ENCODE results near the gene CORO6.
"Not testable (repeated sequence)": the region's sequence is repeated elsewhere in the genome, so short reads cannot be mapped to it uniquely, and the experiment has no call there.

Gene CORO6

DNA sequence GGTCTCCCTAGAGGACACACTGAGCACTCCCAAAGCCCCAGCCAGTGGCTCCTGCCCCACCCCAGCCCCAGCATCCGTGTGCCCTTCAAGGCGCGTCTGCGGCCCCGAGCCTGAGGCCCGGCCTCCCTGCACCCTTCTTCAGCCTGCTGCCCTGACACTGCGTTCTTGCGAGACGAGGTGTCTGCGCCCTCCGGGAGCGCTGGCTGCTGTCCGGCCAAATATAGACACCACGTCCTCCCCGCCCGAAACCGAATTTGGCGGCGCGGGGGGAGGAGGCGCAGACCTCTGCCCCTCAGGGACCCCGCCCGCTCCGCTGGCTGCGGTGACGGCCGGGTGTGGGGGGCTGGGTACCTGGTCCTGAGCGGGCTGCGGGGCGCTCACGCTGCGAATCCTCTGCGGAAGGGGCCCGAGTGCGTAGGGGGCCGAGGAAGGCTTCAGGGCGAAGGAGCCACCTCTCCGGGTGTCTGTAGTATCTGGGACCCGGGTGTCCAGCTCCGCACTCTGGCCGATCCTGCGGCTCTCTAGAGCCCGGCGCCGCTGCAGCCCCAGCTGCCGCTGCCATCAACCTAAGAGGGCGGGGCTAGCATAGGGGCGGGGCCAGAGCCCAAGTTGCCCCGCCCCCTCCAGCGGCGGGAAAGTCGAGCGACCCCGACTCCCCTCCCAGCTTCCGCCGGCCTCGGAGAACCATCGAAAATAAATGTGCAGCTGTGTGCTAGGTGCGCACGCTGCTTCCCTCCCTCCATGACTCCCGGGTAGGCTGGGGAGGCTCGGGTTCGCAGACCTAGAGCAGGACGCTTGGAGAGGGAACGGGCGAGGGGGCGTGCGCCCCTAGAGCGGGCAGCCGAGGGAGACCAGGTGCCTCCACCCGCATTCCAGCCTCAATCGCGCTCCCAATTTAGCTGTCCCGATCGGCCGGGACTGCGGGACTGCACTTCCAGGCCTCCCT, at the start of gene CORO6:
Gene CORO6 (minus strand): TSS at position 576 of the 946 bp plus-strand sequence. CDS start 1,491 bp downstream, outside the sequence.
- peak; percentile 78 for DNase-seq (ENCODE audit: low spot score)

- DNase-seq (ENCODE audit: low spot score) = no peak
Observed at GRCh38 chr17:29671661-29672060, 48.9 kb upstream of the CORO6 start.

DNA sequence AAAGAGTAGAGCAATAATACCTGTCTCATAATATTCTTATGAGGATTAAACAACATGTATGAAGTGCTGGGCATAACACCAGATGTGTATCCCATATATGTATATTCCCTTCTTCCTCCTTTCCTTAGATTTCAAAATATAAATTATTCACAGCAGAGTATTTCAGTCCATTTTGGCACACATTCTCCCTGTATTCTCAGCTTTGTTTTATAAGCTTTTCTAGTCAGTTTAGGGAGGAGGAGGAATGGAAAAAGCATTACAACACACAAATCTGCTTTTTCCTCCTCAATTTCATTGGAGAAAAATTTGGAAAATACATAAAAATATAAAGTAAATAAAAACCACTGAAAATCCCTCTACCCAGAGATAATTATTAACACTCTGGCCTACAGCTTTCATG, 46.6 kb upstream of the CORO6 start:
- no peak for DNase-seq (ENCODE audit: low spot score)

- no peak for DNase-seq (ENCODE audit: low spot score)
Observed at GRCh38 chr17:29667969-29668368, 45.3 kb upstream of the CORO6 start.

DNA sequence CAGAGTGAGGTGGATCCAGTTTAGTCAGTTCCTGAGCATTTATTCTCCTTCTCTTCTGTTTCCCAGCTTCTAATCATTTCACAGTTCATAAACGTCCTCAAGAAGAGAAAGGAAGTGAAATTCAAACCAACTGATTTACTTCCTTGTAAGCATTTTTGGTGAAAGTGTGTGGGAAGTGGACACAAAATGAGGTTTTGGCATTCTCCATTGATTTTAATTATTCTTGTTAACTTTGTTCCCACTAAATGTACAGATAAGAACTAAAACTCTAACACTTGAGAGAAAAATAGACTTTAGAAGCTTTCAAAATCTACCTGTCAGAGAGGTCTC, 42.7 kb upstream of the CORO6 start:
- DNase-seq (ENCODE audit: low spot score) = no peak

DNA sequence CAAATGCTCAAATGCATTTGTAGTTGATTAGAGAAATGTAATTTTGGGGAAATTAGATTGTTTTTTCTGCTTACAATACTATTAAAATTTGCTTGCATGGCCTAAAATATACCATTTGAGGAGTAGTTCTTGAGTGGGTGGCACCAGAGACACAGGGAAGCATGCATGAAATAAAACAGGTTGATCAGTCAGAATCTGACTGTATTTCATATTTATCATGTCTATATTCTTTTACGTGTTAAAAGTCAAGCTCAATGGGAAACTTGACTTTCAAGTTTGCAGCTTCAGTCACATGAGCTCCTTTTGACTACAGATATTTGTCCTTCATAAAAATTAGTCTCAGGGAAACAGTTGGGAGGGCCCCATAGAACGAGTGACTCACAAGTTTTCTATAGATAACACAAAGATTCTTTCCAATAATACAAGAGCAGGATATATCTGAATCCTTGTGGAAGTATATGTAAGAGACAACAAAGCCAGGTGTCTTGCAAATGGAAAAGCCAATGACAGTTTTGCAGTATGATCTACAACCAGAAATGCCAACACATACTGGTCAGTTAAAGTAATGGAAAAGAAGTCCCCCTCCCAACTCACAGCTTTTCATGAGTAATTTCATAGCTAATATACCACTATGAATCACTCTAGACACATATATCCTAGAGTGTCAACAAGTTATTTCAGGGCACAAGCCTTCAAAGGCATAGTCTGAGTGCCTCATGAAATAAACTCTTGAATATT, 42.2 kb upstream of the CORO6 start:
- DNase-seq (ENCODE audit: low spot score) = no peak

GRCh38 chr17:29663155-29663554, 40.4 kb upstream of the CORO6 start:
- no peak for DNase-seq (ENCODE audit: low spot score)

DNA sequence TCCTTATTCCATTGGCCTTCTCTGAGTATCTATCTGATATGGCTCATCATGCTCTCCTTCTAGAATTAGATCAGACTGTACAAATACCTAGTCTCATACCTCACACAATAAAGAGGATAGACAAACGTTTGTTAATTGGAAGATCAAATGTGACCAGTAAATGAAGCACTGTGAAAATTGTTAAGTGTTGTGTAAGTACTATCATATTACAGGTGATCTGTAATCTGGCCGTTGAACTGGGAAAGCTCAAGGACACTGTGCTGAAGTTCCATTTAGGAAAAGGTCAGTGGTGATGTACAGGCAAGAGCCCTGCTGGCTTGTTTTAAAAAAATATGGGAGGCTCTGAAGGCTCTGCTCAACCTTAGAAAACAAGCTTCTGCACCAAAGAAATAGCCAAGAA, 38.5 kb upstream of the CORO6 start:
- no peak for DNase-seq (ENCODE audit: low spot score)

DNA sequence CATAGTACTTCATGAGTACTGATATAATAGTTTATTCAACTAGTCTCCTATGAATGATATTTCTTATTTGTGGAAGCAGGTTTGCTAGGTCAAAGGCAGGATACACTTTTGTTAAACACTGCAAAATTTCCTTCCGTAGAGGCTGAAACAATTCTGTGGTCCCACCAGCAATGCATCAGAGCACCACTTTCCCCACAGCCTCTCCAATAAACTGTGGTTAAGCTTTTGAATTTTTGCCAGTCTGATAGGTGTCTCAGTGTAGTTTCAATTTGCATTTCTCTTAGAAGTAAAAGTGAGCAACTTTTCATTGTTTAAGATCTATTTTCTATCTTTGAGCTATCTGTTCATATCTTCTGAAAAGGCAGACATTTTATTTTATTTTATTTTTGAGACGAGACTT, 36.4 kb upstream of the CORO6 start:
- no peak for DNase-seq (ENCODE audit: low spot score)

- DNase-seq (ENCODE audit: low spot score) = no peak
Observed at GRCh38 chr17:29655323-29655722, 32.6 kb upstream of the CORO6 start.

- no peak for DNase-seq (ENCODE audit: low spot score)
Observed at GRCh38 chr17:29653995-29654714, 31.4 kb upstream of the CORO6 start.

DNA sequence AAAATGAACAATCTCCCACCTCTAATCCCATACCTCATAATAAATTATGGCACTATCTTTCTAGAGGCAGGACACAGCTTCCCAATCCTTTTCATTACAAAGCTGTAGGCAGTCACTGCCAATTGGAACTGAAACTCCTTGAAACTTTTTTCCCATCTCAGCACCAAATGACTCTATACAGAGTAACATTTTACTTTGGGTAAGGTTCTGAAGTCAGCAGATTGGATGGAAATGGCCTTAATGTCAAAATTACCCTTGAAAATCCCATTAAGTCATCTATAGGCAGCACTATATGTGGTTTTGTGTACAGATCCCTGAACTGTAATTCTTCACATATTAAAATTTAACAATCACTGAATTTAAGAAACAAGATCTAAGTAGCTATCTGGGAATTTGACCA, 30.3 kb upstream of the CORO6 start:
- DNase-seq (ENCODE audit: low spot score) = no peak

GRCh38 chr17:29651913-29652312, 29.2 kb upstream of the CORO6 start:
- not testable (repeated sequence) for DNase-seq (ENCODE audit: low spot score)

DNA sequence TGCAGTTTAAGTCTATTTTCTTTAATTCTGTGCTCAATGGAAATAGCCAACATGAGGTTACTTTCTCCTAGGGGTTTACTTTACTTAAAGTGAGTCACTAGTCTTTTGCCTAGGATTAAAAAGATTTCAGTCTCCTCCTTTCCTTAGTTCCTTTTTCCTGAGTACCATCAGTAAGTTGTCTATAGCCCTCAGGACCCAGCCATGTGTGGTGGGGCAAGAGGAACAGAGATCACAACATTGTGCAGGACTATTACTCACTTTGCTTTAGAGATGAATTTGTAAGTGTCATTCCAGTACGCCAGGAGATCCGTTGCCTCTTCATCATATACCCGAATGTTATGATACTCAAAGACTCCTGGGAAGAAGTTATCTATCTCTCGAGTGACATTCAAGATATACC, 27.7 kb upstream of the CORO6 start:
- DNase-seq (ENCODE audit: low spot score) = no peak

DNA sequence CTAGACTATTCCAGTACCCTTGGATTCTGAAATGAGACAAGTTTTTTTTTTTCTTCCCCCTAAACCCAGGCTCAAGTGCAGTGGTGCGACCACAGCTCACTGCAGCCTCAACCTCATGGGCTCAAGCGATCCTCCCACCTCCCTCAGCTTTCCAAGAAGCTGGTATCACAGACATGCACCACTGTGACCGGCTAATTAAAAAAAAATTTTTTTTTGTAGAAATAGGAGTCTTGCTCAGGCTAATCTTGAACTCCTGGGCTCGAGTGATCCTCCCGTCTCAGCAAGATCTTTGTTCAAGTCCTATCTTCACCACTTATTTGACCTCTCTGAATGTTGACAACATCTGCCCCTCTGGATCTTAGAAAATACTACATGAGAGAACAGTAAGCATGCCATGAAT, 26.6 kb upstream of the CORO6 start:
- no peak for DNase-seq (ENCODE audit: low spot score)

DNA sequence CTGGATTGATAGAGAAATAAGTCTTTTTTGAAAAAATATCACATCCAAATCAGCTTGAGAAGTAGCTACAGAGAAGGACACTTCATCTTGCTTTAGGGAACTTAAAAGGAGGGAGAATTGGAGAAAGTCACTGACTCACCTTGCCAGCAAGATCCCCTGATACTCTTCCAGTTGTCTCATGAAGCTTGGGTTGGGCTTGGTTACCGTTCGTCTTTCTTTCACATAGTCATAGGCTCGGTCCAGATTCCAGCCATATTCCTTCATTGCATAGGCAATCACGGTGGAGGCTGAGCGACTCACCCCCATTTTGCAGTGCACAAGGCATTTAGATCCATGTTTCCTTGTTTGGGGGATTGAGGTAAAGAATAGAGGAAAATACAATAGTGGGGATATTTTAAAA, 25.3 kb upstream of the CORO6 start:
- DNase-seq (ENCODE audit: low spot score) = no peak

GRCh38 chr17:29645515-29646051, 22.9 kb upstream of the CORO6 start:
- DNase-seq (ENCODE audit: low spot score) = no peak

GRCh38 chr17:29643817-29644160, 21.1 kb upstream of the CORO6 start:
- DNase-seq (ENCODE audit: low spot score) = no peak

DNA sequence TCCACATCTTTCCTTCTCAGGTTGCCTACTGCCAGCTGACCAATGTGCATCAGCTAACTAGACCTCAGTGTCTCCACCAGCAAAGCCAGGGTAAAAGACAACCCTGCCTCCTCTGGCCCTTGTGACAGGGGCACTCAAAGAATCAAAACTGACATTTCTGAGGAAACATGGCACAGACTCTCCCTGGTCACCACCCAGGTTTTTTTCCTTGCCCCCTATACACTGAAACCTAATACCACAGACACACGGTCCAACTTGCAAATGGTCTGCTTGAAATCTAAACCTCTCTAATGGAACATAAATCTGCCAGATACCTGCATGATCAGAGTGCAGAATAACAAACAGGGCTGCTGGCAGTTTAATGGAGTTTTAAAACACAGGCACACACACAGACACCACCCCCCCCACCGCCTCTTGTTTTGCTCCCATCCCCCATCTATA, 19.5 kb upstream of the CORO6 start:
- DNase-seq (ENCODE audit: low spot score) = no peak

- DNase-seq (ENCODE audit: low spot score) = no peak
Observed at GRCh38 chr17:29640981-29641642, 18.4 kb upstream of the CORO6 start.

- no peak for DNase-seq (ENCODE audit: low spot score)
Observed at GRCh38 chr17:29640413-29640812, 17.7 kb upstream of the CORO6 start.

- no peak for DNase-seq (ENCODE audit: low spot score)
Observed at GRCh38 chr17:29633886-29634285, 11.2 kb upstream of the CORO6 start.
